GM21786 (cell line): ENCODE measurements around the gene KLK6.
"Not testable (repeated sequence)": the region's sequence is repeated elsewhere in the genome, so short reads cannot be mapped to it uniquely, and the experiment has no call there.

Experiments
- ATAC-seq: cut with Tn5 transposase; IDR thresholded peaks from one replicate; pipeline ENCODE4 v1.9.1; 2021; ENCODE audit not compliant: unreplicated experiment

Gene KLK6

DNA sequence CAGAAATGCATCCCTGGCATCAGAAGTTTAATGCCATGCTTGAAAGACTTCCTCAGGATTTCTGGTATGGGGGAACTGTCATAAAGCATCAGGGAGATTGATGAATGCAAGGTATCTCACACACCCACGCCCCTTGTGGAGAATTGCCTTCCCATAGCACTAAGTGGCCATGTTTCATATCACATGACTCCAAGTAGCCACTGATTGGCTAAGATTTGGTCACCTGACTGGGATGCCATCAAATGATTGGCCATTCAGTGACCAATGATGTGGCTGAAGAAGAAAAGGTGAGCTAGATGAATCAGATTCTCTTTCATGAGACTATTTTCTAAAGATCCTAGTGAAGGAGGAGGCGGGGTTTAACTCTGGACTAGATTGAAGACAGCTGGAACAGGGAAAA is 24.7 kb upstream of the KLK6 start:
- no peak for ATAC-seq

- ATAC-seq, result no peak
These were observed 23.3 kb upstream of the KLK6 start for GRCh38 chr19:50992666-50993035.

- ATAC-seq, result not testable (repeated sequence)
These were observed 15.0 kb upstream of the KLK6 start for GRCh38 chr19:50984416-50984815.

DNA sequence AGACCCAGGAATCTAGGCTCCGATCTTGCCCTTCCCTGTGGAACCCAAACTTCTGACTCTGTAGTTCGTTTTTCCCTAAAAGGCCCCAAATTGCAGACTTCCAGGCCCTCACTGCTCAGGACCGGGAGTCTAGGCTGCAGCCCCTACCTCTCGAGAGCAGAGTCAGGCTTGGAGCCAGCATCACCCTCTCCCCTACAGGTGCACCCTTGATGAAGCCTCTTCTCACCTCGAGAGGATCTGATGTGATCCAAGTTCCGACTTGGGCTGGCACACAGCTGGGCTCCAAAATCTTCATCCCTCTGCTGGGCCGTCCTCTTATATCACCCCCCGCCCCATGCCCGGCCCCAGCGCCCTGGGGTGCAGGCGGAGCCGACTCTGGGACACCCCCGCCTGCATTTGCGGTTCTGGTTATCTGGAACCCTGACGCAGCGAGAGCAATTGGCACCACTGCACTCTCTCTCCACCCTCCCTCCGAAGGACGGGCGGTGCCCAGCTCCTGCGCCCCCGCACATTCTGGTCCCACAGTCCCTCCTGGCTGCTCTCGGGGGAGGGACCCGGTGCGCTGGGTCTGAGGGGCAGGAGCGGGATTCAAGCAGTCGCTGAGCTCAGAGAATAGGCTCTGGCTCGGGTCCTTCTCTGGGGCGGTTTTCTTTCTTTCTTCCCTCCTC is 14.4 kb upstream of the KLK6 start, which contains the start of gene KLK7:
Gene KLK7, minus strand, starts transcription at position 293 of the 668 bp plus-strand sequence. CDS start 1,518 bp downstream, outside the sequence.
- ATAC-seq, result no peak

DNA sequence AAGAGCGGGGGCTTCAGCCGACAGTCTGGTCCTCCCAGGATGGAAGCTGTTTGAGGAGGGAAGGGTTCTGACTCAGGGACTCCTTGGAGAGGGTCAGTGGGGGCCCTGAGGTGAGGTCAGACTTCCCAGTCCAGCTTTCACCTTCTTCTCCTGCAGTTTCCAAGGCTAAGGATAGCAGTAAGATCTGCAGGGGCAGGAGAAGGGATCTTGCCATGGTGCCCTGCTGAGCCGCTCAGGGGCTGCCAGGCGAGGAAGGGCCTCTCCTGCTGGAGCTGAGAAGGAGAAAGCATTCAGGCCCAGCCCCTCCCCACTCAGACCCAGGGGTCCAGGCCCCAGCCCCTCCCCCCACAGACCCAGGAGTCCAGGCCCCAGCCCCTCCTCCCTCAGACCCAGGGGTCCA is 12.8 kb upstream of the KLK6 start:
- ATAC-seq, result no peak

- no peak for ATAC-seq
These were observed 12.3 kb upstream of the KLK6 start for GRCh38 chr19:50981587-50982146.

- no peak for ATAC-seq
These were observed 10.8 kb upstream of the KLK6 start for GRCh38 chr19:50980208-50980607.

DNA sequence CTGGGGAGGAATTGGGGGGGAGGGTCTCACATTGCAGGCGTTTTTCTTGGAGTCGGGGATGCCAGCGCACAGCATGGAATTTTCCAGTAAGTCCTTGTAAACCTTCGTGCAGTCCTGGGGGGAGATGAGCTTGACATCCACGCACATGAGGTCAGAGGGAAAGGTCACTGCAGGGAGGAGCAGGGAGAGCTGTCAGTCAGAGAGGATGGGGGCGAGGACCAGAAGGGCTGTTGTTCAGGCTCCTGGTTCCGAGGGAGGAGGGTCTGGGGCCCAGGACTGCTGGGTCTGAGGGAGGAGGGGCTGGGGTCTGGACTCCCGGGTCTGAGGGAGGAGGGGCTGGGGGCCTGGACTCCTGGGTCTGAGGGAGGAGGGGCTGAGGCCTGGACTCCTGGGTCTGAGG is 10.4 kb upstream of the KLK6 start:
- ATAC-seq, result no peak

- ATAC-seq, result no peak
These were observed 9.5 kb upstream of the KLK6 start for GRCh38 chr19:50978772-50979390.

- ATAC-seq, result no peak
These were observed 8.2 kb upstream of the KLK6 start for GRCh38 chr19:50977626-50978025.

DNA sequence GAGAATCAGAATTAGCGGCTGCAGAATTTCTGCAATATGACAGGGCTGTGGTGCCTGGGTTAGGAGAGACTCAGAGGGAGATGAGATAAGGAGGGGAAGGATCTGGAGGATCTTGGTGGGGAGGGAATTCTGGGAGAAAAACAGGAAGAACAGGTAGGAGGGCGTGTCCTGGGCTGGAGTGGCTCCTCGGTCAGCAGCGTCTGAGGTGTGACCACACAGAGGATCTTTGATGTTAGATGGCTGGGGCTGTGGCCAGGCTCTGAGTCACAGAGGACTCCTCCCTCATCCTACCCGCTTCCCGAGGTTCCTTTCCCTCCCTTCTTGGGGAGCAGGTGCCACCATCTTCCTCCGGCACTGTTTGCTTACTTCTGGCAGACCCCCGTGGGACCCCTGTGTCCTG is 6.4 kb upstream of the KLK6 start:
- ATAC-seq, result no peak

DNA sequence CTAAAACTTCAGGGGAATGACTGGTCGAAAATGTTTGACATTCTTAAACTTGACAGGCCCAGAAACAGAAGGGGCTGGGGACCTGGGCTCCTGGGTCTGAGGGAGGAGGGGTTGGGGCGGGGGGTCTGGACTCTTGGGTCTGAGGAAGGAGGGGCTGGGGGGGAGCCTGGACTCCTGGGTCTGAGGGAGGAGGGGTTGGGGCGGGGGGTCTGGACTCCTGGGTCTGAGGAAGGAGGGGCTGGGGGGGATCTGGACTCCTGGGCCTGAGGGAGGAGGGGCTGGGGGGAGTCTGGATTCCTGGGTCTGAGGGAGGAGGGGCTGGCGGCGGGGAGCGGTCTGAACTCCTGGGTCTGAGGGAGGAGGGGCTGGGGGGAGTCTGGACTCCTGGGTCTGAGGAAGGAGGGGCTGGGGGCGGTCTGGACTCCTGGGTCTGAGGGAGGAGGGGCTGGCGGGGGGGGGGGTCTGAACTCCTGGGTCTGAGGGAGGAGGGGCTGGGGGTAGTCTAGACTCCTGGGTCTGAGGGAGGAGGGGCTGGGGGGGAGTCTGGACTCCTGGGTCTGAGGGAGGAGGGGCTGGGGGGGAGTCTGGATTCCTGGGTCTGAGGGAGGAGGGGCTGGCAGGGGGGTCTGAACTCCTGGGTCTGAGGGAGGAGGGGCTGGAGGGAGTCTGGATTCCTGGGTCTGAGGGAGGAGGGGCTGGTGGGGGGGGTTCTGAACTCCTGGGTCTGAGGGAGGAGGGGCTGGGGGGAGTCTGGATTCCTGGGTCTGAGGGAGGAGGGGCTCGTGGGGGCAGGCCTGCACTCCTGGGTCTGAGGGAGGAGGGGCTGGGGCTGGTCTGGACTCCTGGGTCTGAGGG is 5.5 kb upstream of the KLK6 start:
- no peak for ATAC-seq

GRCh38 chr19:50972795-50973376 is 3.5 kb upstream of the KLK6 start:
- ATAC-seq, result no peak

- ATAC-seq, result not testable (repeated sequence)
These were observed 419 bp upstream of the KLK6 start for GRCh38 chr19:50969810-50970209.

DNA sequence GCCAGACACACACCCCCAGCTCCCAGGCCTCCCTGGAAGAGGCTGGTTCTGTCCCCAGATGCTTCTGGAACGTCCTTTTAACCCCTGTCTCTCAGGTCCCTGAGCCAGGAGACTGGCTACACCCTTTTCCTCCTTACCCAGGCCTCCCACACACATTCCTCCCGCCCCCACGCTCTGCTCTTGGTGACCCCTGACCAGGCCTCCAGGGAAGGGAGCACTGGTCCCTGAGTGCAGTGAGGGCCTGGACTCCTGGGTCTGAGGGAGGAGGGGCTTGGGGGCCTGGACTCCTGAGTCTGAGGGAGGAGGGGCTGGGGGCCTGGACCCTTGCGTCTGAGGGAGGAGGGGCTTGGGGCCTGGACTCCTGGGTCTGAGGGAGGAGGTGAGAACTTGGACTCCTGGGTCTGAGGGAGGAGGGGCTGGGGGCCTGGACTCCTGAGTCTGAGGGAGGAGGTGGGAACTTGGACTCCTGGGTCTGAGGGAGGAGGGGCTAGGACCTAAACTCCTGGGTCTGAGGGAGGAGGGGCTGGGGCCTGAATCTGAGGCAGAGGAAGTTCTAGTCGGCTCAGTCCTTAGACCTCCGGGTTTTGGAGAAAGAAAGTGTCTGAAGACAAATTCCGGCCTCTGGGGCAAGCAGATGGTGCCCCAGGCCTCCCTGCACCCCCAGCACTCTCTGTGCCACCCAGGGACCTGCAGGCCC is 527 bp downstream of the KLK6 start:
- ATAC-seq, result no peak

- no peak for ATAC-seq
These were observed 1.3 kb downstream of the KLK6 start for GRCh38 chr19:50967929-50968715.

DNA sequence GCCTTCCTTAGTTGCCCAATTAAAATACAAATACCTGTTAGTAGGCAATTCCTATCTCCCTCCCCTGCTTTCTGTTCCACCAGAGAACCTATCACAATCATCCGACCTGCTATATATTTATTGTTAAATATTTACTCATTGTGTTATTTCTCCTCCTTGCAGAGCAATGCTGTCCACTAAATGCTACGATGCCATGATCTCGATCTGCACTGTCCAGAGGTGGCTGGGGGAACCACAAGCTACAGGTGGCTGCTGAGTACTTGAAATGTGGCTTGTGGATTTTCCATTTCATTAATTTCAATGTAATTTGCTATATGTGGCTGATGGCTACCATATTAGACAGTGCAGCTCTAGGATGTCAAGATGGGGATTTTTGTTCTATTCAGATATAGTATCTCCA is 5.1 kb downstream of the KLK6 start:
- no peak for ATAC-seq

DNA sequence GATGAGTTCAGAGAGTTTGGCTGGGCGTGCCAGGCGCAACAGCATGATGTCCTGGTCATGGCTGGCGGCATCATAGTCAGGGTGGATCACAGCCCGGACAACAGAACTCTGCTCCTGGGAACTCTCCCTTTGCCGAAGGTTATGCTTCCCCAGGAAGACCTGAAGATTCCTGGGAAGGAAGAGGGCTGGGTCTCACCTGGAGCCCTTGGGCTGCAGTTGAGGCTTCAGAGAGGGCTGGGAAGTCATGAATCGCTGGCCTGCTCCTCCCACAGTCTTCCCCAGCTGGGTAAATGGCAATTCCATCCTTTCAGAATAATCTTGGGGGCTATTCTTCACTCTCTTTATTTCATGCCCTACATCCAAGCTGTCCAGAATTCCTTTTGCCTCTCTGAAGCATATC is 6.0 kb downstream of the KLK6 start:
- no peak for ATAC-seq

DNA sequence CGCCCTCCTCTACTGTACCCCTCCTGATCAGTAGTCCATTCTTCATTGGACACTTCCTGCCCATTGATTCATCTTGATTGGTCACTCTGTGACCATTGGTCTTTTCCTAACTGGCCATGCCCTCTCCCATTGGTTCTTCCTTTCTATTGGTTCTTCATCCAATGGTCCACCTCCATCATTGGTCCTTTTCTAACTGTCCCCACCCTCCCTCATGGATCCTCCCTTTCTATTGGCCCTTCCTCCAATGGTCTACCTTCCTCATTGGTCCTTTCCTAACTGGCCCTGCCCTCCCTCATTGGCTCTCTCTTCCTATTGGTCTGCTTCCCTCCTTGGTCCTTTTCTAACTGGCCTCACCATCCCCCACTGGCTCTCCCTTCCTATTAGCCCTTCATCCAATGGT is 7.1 kb downstream of the KLK6 start:
- no peak for ATAC-seq
